ENCODE results near the gene SERPINA5.

SERPINA5 gene

GRCh38 chr14:94543449-94544124 is 37.6 kb upstream of the SERPINA5 start:
- Histone ChIP-seq H3K27me3 (replicated peaks; ENCODE audit: control insufficient read depth, insufficient read depth, low read length) (peaks cover 34% of the 10 kb centered on the region), H3K4me3 (ENCODE audit: low read length) (no peak overlapping the region), H3K4me1 (ENCODE audit: control insufficient read depth, insufficient read depth, low read length) (peaks cover 8% of the 10 kb centered on the region), H3K36me3 (ENCODE audit: control insufficient read depth, insufficient read depth, low read length, severe bottlenecking) (no peaks in the 10 kb centered on the region), H3K9me3 (ENCODE audit: control insufficient read depth, low read length) (peaks cover 10% of the 10 kb centered on the region), H3K9ac (ENCODE audit: low read length) (no peak overlapping the region)
- DNase-seq (ENCODE audit: low read depth): no peak

DNA sequence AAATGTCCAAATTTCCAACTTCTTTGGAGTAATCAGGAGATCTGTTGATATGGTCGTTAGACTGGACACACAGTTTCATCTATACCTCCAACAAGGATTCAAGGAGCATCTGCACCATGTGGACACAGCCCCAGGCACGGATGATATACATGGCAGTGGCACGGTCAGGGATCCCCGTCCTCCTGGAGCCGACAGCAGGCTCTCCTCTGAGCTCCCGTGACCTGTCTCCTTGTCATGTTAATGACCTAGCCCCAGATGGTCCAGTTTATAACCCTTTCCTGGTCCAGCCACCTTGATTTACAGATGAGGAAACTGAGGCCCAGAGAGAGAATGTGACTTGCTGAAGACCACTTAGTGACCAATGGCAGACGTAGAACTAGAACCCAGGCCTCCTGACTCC is 36.5 kb upstream of the SERPINA5 start:
- Histone ChIP-seq H3K4me3 (ENCODE audit: low read length) (no peak overlapping the region), H3K4me1 (ENCODE audit: control insufficient read depth, insufficient read depth, low read length) (peaks cover 7% of the 10 kb centered on the region), H3K9ac (ENCODE audit: low read length) (no peak overlapping the region), H3K36me3 (ENCODE audit: control insufficient read depth, insufficient read depth, low read length, severe bottlenecking) (no peaks in the 10 kb centered on the region), H3K27me3 (replicated peaks; ENCODE audit: control insufficient read depth, insufficient read depth, low read length) (peaks cover 23% of the 10 kb centered on the region), H3K9me3 (ENCODE audit: control insufficient read depth, low read length) (peaks cover 10% of the 10 kb centered on the region)
- DNase-seq (ENCODE audit: low read depth): no peak

- Histone ChIP-seq H3K4me1 (ENCODE audit: control insufficient read depth, insufficient read depth, low read length) (peaks cover 1% of the 10 kb centered on the region), H3K9me3 (ENCODE audit: control insufficient read depth, low read length) (peaks cover 10% of the 10 kb centered on the region), H3K36me3 (ENCODE audit: control insufficient read depth, insufficient read depth, low read length, severe bottlenecking) (no peaks in the 10 kb centered on the region), H3K27me3 (replicated peaks; ENCODE audit: control insufficient read depth, insufficient read depth, low read length) (peaks cover 23% of the 10 kb centered on the region), H3K4me3 (ENCODE audit: low read length) (no peak overlapping the region), H3K9ac (ENCODE audit: low read length) (no peak overlapping the region)
- DNase-seq (ENCODE audit: low read depth): no peak
These were observed 35.9 kb upstream of the SERPINA5 start for GRCh38 chr14:94545131-94545841.

- peaks cover 10% of the 10 kb centered on the region for H3K9me3 ChIP-seq (ENCODE audit: control insufficient read depth, low read length)
- DNase-seq (ENCODE audit: low read depth): no peak
- H3K4me3 ChIP-seq (ENCODE audit: low read length): no peak overlapping the region
These were observed 34.0 kb upstream of the SERPINA5 start for GRCh38 chr14:94547151-94547680.

DNA sequence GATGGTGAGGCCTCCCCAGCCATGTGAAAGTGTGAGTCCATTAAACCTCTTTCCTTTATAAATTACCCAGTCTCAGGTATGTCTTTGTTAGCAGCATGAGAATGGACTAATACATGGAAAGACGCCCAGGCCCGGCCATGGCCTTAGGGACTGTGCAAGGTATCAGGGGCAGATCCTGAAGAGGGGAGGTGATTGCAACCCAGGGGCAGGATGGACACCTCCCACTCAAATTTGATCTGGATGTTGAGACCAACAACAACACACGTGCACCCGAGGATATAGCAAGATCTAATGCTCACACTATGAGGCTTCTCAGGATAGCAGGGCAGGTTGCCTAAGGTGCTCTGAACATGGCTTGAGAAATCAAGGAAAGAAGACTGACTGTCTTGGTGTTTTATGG is 33.5 kb upstream of the SERPINA5 start:
- peaks cover 10% of the 10 kb centered on the region for H3K9me3 ChIP-seq (ENCODE audit: control insufficient read depth, low read length)
- peaks cover 12% of the 10 kb centered on the region for H3K27me3 ChIP-seq (replicated peaks; ENCODE audit: control insufficient read depth, insufficient read depth, low read length)
- H3K4me3 ChIP-seq (ENCODE audit: low read length): no peak overlapping the region
- no peak overlapping the region for H3K9ac ChIP-seq (ENCODE audit: low read length)
- DNase-seq (ENCODE audit: low read depth): no peak
- no peaks in the 10 kb centered on the region for H3K36me3 ChIP-seq (ENCODE audit: control insufficient read depth, insufficient read depth, low read length, severe bottlenecking)
- H3K4me1 ChIP-seq (ENCODE audit: control insufficient read depth, insufficient read depth, low read length): no peaks in the 10 kb centered on the region

More at GRCh38 chr14:94547151-94547680, 34.0 kb upstream of the SERPINA5 start:
- Histone ChIP-seq H3K36me3 (ENCODE audit: control insufficient read depth, insufficient read depth, low read length, severe bottlenecking) (no peaks in the 10 kb centered on the region), H3K4me1 (ENCODE audit: control insufficient read depth, insufficient read depth, low read length) (no peaks in the 10 kb centered on the region), H3K27me3 (replicated peaks; ENCODE audit: control insufficient read depth, insufficient read depth, low read length) (peaks cover 11% of the 10 kb centered on the region), H3K9ac (ENCODE audit: low read length) (no peak overlapping the region)

GRCh38 chr14:94548131-94548998 is 32.9 kb upstream of the SERPINA5 start:
- no peaks in the 10 kb centered on the region for H3K36me3 ChIP-seq (ENCODE audit: control insufficient read depth, insufficient read depth, low read length, severe bottlenecking)
- no peak for DNase-seq (ENCODE audit: low read depth)
- peaks cover 14% of the 10 kb centered on the region for H3K9me3 ChIP-seq (ENCODE audit: control insufficient read depth, low read length)

DNA sequence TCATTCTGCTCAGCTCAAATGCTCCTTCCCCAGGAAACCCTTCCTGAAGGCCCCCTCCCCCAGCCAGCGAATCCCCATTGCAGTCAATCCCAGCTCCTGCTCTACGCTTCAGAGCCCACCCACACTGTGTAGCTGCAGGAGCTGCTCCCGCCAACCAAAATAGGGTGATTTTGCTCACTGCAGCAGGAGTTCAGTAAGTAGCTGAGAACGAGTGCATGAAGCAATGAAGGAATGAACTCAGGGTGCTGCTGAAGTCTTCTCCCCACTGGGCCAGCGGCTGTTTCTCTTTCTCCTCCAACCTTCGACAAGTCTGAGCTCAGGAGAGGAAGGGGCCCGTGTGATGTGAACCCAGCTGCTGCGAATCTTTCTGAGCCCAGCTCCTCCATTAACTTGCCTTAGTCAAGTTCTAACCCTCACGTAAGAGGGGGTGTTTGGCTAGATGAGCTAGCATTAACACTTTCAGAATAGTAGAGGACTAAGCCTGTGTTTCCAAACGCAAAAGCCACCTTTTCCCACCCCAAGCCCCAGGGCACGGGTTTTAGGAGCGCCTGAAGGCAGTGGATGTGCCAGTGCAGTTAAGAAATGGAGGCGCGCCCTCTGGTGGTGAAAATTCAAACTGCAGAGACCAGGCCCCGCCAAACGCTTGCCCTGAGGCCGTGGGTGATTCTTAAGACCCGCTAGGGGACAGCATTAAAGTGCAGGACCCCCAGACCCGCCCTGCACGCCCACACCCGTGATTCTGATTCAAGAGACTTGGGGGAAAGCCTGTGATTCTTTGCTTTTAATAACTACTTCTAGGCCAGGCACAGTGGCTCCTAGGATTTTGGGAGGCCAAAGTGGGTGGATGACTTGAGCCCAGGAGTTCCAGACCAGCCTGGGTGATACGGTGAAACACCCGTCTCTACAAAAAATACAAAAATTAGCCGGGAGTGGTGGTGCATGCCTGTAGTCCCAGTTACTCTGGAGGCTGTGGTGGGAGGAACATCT is 31.9 kb upstream of the SERPINA5 start:
- DNase-seq (ENCODE audit: low read depth): peak; percentile 83
- Histone ChIP-seq H3K27me3 (replicated peaks; ENCODE audit: control insufficient read depth, insufficient read depth, low read length) (peaks cover 12% of the 10 kb centered on the region), H3K4me1 (ENCODE audit: control insufficient read depth, insufficient read depth, low read length) (no peaks in the 10 kb centered on the region), H3K4me3 (ENCODE audit: low read length) (no peak overlapping the region), H3K36me3 (ENCODE audit: control insufficient read depth, insufficient read depth, low read length, severe bottlenecking) (no peaks in the 10 kb centered on the region), H3K9ac (ENCODE audit: low read length) (no peak overlapping the region), H3K9me3 (ENCODE audit: control insufficient read depth, low read length) (peaks cover 20% of the 10 kb centered on the region)

More at GRCh38 chr14:94548131-94548998, 32.9 kb upstream of the SERPINA5 start:
- Histone ChIP-seq H3K9ac (ENCODE audit: low read length) (no peak overlapping the region), H3K4me3 (ENCODE audit: low read length) (no peak overlapping the region), H3K27me3 (replicated peaks; ENCODE audit: control insufficient read depth, insufficient read depth, low read length) (peaks cover 12% of the 10 kb centered on the region), H3K4me1 (ENCODE audit: control insufficient read depth, insufficient read depth, low read length) (no peaks in the 10 kb centered on the region)

DNA sequence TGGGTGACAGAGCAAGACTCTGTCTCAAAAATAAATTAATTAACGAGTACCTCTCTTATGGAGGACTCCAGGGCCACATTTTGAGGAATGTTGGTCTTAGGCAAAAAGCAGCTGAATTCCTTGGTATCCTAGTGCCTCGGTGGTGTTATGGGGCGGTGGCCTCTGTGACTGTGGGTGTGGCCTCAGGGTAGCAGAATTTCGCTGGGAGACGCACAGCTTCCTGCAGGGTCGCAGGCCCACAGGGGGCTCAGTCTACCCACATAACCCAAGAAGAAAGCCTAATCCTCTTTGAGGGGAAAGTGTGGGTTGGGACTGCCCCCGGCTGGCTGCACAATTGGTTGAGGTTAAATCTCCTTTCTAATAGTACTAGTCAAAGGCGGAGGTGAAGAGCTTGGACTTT is 31.2 kb upstream of the SERPINA5 start:
- Histone ChIP-seq H3K4me3 (ENCODE audit: low read length) (no peak overlapping the region), H3K27me3 (replicated peaks; ENCODE audit: control insufficient read depth, insufficient read depth, low read length) (peaks cover 12% of the 10 kb centered on the region), H3K36me3 (ENCODE audit: control insufficient read depth, insufficient read depth, low read length, severe bottlenecking) (no peaks in the 10 kb centered on the region), H3K9me3 (ENCODE audit: control insufficient read depth, low read length) (peaks cover 28% of the 10 kb centered on the region), H3K4me1 (ENCODE audit: control insufficient read depth, insufficient read depth, low read length) (no peaks in the 10 kb centered on the region), H3K9ac (ENCODE audit: low read length) (no peak overlapping the region)
- no peak for DNase-seq (ENCODE audit: low read depth)

GRCh38 chr14:94555991-94556390 is 25.2 kb upstream of the SERPINA5 start:
- no peak for DNase-seq (ENCODE audit: low read depth)
- Histone ChIP-seq H3K27me3 (replicated peaks; ENCODE audit: control insufficient read depth, insufficient read depth, low read length) (peaks cover 19% of the 10 kb centered on the region), H3K4me3 (ENCODE audit: low read length) (no peak overlapping the region), H3K9me3 (ENCODE audit: control insufficient read depth, low read length) (peaks cover 36% of the 10 kb centered on the region), H3K4me1 (ENCODE audit: control insufficient read depth, insufficient read depth, low read length) (peaks cover 8% of the 10 kb centered on the region), H3K9ac (ENCODE audit: low read length) (no peak overlapping the region), H3K36me3 (ENCODE audit: control insufficient read depth, insufficient read depth, low read length, severe bottlenecking) (no peaks in the 10 kb centered on the region)

DNA sequence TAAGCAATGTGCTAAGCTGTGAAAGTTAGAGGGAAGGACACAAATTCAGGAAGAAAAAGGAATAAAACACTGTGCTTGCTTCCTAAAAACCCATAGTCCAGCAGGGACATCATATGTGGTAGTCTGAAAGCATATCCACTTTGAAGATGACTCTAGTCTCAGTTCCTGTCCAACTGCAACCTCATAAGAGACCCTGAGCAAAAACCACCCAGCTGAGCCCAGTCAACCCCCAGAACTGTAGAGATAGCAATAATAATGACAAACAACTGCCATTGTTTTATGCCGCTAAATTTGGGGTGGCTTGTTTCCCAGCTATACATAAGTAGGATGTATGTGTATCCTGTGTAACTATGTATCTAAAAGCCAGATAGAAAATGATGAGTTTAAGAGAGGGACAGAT is 23.9 kb upstream of the SERPINA5 start:
- Histone ChIP-seq H3K27me3 (replicated peaks; ENCODE audit: control insufficient read depth, insufficient read depth, low read length) (peaks cover 16% of the 10 kb centered on the region), H3K9me3 (ENCODE audit: control insufficient read depth, low read length) (peaks cover 36% of the 10 kb centered on the region), H3K36me3 (ENCODE audit: control insufficient read depth, insufficient read depth, low read length, severe bottlenecking) (no peaks in the 10 kb centered on the region), H3K4me3 (ENCODE audit: low read length) (no peak overlapping the region), H3K9ac (ENCODE audit: low read length) (no peak overlapping the region), H3K4me1 (ENCODE audit: control insufficient read depth, insufficient read depth, low read length) (peaks cover 8% of the 10 kb centered on the region)
- DNase-seq (ENCODE audit: low read depth): no peak
